Uterus (tissue), 4 donors: ENCODE results near the gene F2RL1. TPM values are rescaled to one million over a fixed set of nuclear protein-coding genes. Genes with fewer than 3 reads are reported as not detected.

Experiments
- DNase-seq, 2 donors: peaks; one replicate each; pipeline ENCODE4 v3.0.0-alpha.2; 2019 to 2020
- H3K27ac ChIP-seq, 2 donors: fragments of 200-600 bp; sonication (generic); 1 replicate in 1 of 2; 2 replicates in 1 of 2; pipeline ENCODE4 v1.5.1; 2016 to 2018
- H3K27me3 ChIP-seq, 2 donors: fragments of 200-600 bp; sonication (generic); one replicate each; pipeline ENCODE4 v1.5.1; 2018 to 2019; ENCODE audit warnings: control low read depth in 1 of 2
- H3K36me3 ChIP-seq, 2 donors: fragments of 200-600 bp; sonication (generic); one replicate each; pipeline ENCODE4 v1.5.1; 2019; ENCODE audit warnings: control low read depth in 1 of 2
- H3K4me1 ChIP-seq, 2 donors: fragments of 200-600 bp; sonication (generic); one replicate each; pipeline ENCODE4 v1.5.1; 2018 to 2019; ENCODE audit warnings: control low read depth in 1 of 2
- H3K4me3 ChIP-seq, 2 donors: fragments of 200-600 bp; sonication (generic); 1 replicate in 1 of 2; 2 replicates in 1 of 2; pipeline ENCODE4 v1.5.1; 2018 to 2019; ENCODE audit warnings: mild to moderate bottlenecking in 1 of 2
- H3K9me3 ChIP-seq, 2 donors: fragments of 200-600 bp; sonication (generic); one replicate each; pipeline ENCODE4 v1.5.1; 2019; ENCODE audit warnings: control low read depth in 1 of 2
- CTCF ChIP-seq, 4 experiments: fragments of 200-600 bp in 2 of 4; fragments of 450-650 bp in 2 of 4; sonication (generic) in 2 of 4; IDR thresholded peaks; one replicate each; pipeline ENCODE4 v1.5.1; 2016 to 2019; ENCODE audit warnings: antibody characterized with exemption in 4 of 4, mild to moderate bottlenecking in 2 of 4, moderate library complexity in 1 of 4
- POLR2A ChIP-seq, 2 donors: fragments of 450-650 bp; IDR thresholded peaks; one replicate each; pipeline ENCODE4 v1.6.1; 2016; ENCODE audit warnings: antibody characterized with exemption in 2 of 2, mild to moderate bottlenecking in 1 of 2, moderate library complexity in 1 of 2
- intact Hi-C: fragments of 100-400 bp; cut with DNase I; formaldehyde crosslinking; loops from one replicate; pipeline ENCODE4 v1.15.1; 2023; ENCODE audit warnings: low total_unique reads
- total RNA-seq, 4 donors: library from RNA; depleted of rRNA in 3 of 4; stranded (reverse); fragments of >200 nt in 3 of 4; gene quantifications; one replicate each; pipeline versions ENCODE4 v1.1.0 to v1.2.4, GENCODE V29; 2014 to 2023
- donor health status: DM: yes; HTN: yes; CAD: no.

F2RL1 gene
- total RNA-seq, 4 donors from 2014 or later, result 0.24 to 3.3 (median 2.1) TPM; not detected in 1

GRCh38 chr5:76801159-76801802 lies 17.5 kb upstream of the F2RL1 start:
- H3K4me3 ChIP-seq, result no peak overlapping the region
- no peak overlapping the region for H3K27ac ChIP-seq
- no peaks in the 10 kb centered on the region for H3K36me3 ChIP-seq
- intact Hi-C loops, result no loop called here
- no peaks in the 10 kb centered on the region for H3K9me3 ChIP-seq
- no peaks in the 10 kb centered on the region for H3K27me3 ChIP-seq
- no peak for TF ChIP-seq CTCF (IDR thresholded peaks at IDR 0.05)
- TF ChIP-seq POLR2A (IDR thresholded peaks at IDR 0.05), result no peak
- H3K4me1 ChIP-seq, result no peaks in the 10 kb centered on the region
- DNase-seq, result no peak

GRCh38 chr5:76801803-76802195 lies 17.0 kb upstream of the F2RL1 start:
- Histone ChIP-seq H3K4me1 (no peaks in the 10 kb centered on the region), H3K9me3 (no peaks in the 10 kb centered on the region), H3K36me3 (no peaks in the 10 kb centered on the region), H3K27ac (no peak overlapping the region), H3K27me3 (no peaks in the 10 kb centered on the region), H3K4me3 (no peak overlapping the region)
- no peak for DNase-seq
- intact Hi-C loops, result no loop called here
- no peak for TF ChIP-seq CTCF (IDR thresholded peaks at IDR 0.05)
- no peak for TF ChIP-seq POLR2A (IDR thresholded peaks at IDR 0.05)

- Histone ChIP-seq H3K27me3 (no peaks in the 10 kb centered on the region), H3K27ac (no peak overlapping the region), H3K4me1 (no peaks in the 10 kb centered on the region), H3K36me3 (no peaks in the 10 kb centered on the region), H3K9me3 (no peaks in the 10 kb centered on the region), H3K4me3 (no peak overlapping the region)
- intact Hi-C loops, result no loop called here
- DNase-seq, result no peak
- no peak for TF ChIP-seq CTCF (IDR thresholded peaks at IDR 0.05)
- TF ChIP-seq POLR2A (IDR thresholded peaks at IDR 0.05), result no peak
Observed at GRCh38 chr5:76804266-76804665, 14.6 kb upstream of the F2RL1 start.

- H3K4me3 ChIP-seq, result no peak overlapping the region
- TF ChIP-seq POLR2A (IDR thresholded peaks at IDR 0.05) (no peak), CTCF (IDR thresholded peaks at IDR 0.05) (no peak)
- H3K4me1 ChIP-seq, result no peaks in the 10 kb centered on the region
- DNase-seq, result no peak
- H3K27ac ChIP-seq, result no peak overlapping the region
- H3K27me3 ChIP-seq, result no peaks in the 10 kb centered on the region
- H3K9me3 ChIP-seq, result no peaks in the 10 kb centered on the region
- intact Hi-C loops, result no loop called here
- H3K36me3 ChIP-seq, result no peaks in the 10 kb centered on the region
Observed at GRCh38 chr5:76805821-76806505, 12.9 kb upstream of the F2RL1 start.

GRCh38 chr5:76807296-76807695 lies 11.5 kb upstream of the F2RL1 start:
- H3K36me3 ChIP-seq, result no peaks in the 10 kb centered on the region
- TF ChIP-seq POLR2A (IDR thresholded peaks at IDR 0.05) (no peak), CTCF (IDR thresholded peaks at IDR 0.05) (no peak)
- no peaks in the 10 kb centered on the region for H3K4me1 ChIP-seq
- H3K27me3 ChIP-seq, result no peaks in the 10 kb centered on the region
- no peak for DNase-seq
- H3K9me3 ChIP-seq, result no peaks in the 10 kb centered on the region
- H3K4me3 ChIP-seq, result no peak overlapping the region
- intact Hi-C loops, result no loop called here
- H3K27ac ChIP-seq, result no peak overlapping the region
